Activated CD4-positive, alpha-beta T cell treated with anti-CD3 and anti-CD28 coated beads, Interleukin-2, Interleukin-4, amounts not matched to agents 100 ng/mL and 50 ng/mL, durations not matched to agents 16 hours and 8 hours (primary cell): ENCODE data around the gene PLAU.

Experiments used
- DNase-seq: peaks from one replicate; pipeline ENCODE4 v3.0.0-alpha.2; 2020; ENCODE audit warnings: low spot score

Gene PLAU

GRCh38 chr10:73910764-73911552, at the start of gene PLAU:
Gene PLAU (plus strand): TSS chr10:73911132. CDS start chr10:73911556, 424 bp downstream.
- peak; percentile 50 for DNase-seq

GRCh38 chr10:73862011-73862410, 48.9 kb upstream of the PLAU start:
- DNase-seq, result no peak

GRCh38 chr10:73863039-73863817, 47.7 kb upstream of the PLAU start:
- DNase-seq, result no peak

- no peak for DNase-seq
Measured at GRCh38 chr10:73864229-73864628, 46.7 kb upstream of the PLAU start.

GRCh38 chr10:73865107-73865458, 45.8 kb upstream of the PLAU start:
- DNase-seq, result no peak

GRCh38 chr10:73865459-73866442, 45.2 kb upstream of the PLAU start:
- peak; percentile 75 for DNase-seq

- no peak for DNase-seq
Measured at GRCh38 chr10:73866621-73867020, 44.3 kb upstream of the PLAU start.

GRCh38 chr10:73867126-73867807, 43.7 kb upstream of the PLAU start:
- no peak for DNase-seq

GRCh38 chr10:73867871-73868631, 42.9 kb upstream of the PLAU start:
- no peak for DNase-seq

GRCh38 chr10:73868655-73869195, 42.2 kb upstream of the PLAU start:
- no peak for DNase-seq

- no peak for DNase-seq
Measured at GRCh38 chr10:73871295-73872189, 39.4 kb upstream of the PLAU start.

GRCh38 chr10:73872190-73872710, 38.7 kb upstream of the PLAU start:
- no peak for DNase-seq

GRCh38 chr10:73873142-73873837, 37.6 kb upstream of the PLAU start:
- DNase-seq, result no peak

- DNase-seq, result no peak
Measured at GRCh38 chr10:73873838-73874215, 37.1 kb upstream of the PLAU start.

- peak; percentile 85 for DNase-seq
Measured at GRCh38 chr10:73874267-73875138, 36.4 kb upstream of the PLAU start, which contains the start of gene CAMK2G. Gene CAMK2G (minus strand): TSS chr10:73874555. CDS start chr10:73874461, 94 bp downstream.

GRCh38 chr10:73875139-73875475, 35.8 kb upstream of the PLAU start:
- DNase-seq, result peak; percentile 54

- no peak for DNase-seq
Measured at GRCh38 chr10:73876157-73876556, 34.8 kb upstream of the PLAU start.

GRCh38 chr10:73876566-73876965, 34.4 kb upstream of the PLAU start:
- no peak for DNase-seq
